Measurements from ENCODE around the gene PECR.
"Not testable (repeated sequence)": the region's sequence is repeated elsewhere in the genome, so short reads cannot be mapped to it uniquely, and the experiment has no call there.

PECR gene

DNA sequence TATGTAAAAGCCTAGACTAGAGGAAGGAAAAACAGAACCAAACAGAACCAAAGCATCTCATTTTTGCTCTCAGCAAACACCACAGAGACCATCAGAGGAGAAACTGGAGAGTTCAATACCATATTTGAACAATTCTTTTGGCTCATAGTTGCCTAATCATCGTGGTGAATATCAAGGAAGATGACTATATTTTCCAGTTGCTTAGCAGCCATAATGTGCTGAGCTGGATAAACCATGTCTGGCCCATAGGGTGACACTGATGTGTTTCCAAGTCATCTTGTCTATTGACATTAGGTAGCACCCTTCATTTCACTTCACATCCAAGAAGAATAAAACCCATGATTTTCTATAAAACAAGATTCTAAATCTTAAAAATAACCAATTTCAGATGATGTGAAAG lies 21.6 kb upstream of the PECR start:
- DNase-seq, result no peak

DNA sequence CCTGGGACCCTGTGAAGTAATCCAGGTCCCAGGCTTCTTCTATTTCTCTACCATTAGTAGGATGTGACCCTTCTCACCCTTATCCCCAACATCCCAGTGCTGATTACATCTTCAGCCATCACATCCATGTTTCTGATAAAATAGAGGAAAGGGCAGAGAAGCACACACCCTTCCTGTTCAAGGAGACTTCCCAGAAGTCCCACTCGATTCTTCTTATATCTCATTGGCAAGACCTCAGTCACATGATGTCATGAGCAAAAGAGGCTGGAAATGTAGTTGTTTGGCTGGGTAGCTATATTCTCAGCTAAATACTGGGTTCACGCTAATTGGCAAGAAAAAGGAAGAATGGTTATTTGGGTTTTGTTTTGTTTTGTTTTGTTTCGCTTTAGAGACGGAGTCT lies 19.5 kb upstream of the PECR start:
- no peak for DNase-seq

GRCh38 chr2:216098421-216099334 lies 17.1 kb upstream of the PECR start:
- DNase-seq, result no peak

DNA sequence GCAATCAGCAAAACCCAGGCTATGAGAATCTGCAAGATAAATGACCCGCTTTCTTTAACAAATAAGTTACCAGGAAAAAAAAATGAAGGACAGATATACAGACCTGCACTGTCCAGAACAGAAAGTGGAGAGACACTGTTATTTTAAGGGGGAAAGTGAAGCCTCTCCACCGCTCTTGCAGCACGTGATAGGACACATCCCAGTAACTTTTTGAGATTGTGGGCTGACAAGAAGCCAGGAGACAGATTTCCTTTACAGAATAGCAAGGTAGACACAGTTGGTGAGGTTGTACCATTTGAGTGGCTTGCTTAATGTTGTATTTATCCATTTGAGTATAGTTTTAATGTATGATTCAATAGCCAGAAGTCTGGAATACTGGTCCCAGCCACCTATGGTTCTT lies 13.1 kb upstream of the PECR start:
- DNase-seq, result no peak

- no peak for DNase-seq
Measured at GRCh38 chr2:216092646-216093045, 11.0 kb upstream of the PECR start.

DNA sequence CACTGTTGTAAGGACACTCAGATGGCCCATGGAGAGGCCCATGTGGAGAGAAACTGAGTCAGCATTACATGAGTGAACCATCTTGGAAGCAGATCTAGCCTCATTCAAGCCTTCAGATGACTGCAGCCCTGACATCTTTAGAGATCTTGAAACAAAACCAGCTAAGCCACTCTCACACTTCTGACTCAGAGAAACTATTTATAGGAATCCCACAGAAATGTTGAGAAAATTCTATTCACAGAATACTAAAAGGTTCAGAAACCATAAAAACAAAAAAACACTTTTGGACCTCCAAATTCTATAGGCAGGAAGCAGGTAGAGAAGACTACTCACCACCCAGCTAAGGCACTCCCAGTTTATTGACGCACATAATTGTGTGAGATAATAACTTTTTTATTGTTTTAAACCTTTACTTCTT lies 8.8 kb upstream of the PECR start:
- no peak for DNase-seq

GRCh38 chr2:216086207-216086893 lies 4.7 kb upstream of the PECR start:
- DNase-seq, result no peak

DNA sequence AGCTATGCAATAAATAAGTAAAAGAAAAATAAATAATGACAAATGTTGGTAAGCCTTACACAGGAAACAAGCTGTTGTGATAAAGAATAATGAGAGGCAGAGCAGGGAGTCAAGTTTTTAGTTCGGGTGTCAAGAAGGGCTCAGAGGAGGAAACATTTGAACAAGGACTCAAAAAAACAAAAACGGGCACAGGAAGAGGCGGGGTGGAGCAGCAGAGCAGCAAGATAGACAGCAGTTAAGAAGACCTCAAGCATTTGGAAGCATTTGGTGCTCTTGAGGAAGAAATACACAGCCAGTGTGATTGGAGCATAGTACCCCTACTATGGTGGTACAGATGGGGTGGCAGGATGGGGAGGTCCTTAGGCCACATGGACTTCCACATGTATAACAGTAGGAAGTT lies 2.9 kb upstream of the PECR start:
- no peak for DNase-seq

DNA sequence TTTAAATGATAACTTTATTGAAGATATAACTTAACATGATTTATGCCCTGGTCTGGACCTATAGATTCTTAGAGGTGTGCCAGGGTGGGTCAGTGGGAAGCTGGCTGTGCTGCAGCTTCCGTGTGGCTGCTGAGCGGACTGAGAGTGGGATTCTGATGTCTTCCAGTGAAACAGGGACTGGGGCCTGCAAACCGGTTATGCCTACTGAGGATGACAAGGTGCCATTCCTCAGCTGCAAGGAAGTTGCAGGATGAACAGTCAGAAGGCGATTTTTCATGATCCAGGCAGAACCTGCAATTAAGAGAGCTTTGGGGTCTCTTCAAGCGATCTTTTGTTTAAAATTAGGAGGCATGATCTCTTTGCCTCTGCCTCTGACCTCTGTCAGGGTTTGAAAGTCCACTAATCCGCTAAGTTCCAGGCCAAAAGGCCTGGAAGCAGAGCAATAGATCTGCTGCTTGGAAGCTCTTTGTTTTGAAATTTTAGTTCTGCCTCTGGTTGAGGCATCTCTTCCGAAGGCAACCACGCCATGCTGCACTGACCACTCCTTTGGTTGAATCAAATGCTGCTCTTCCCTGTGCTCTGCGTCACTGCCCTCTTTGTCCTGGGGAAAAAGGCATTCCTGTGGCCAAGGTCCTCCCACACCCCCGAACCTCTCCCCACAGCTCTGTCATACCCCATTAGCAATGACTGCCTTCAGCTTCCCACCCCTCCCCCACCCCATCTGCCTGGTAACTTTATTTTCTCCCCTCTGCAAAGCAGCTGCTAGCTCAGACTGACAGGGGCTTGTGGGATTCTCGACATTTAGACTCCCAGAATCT lies 2.1 kb upstream of the PECR start:
- DNase-seq, result no peak

- DNase-seq, result no peak
Measured at GRCh38 chr2:216082805-216083204, 1.2 kb upstream of the PECR start.

GRCh38 chr2:216082117-216082711 lies 605 bp upstream of the PECR start:
- DNase-seq, result no peak

- DNase-seq, result no peak
Measured at GRCh38 chr2:216081012-216081411, 597 bp downstream of the PECR start.

DNA sequence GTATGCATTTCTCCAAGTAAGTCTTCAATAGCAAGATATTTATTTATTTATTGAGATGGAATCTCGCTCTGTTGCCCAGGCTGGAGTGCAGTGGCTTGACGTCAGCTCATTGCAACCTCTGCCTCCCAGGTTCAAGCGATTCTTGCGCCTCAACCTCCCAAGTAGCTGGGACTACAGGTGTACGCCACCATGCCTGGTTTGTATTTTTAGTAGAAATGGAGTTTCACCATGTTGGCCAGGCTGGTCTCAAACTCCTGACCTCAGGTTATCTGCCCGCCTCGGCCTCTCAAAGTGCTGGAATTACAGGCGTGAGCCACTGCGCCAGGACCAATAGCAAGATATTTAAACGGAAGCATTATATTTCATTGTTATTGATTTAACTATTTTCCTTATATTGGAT lies 1.6 kb downstream of the PECR start:
- not testable (repeated sequence) for DNase-seq

DNA sequence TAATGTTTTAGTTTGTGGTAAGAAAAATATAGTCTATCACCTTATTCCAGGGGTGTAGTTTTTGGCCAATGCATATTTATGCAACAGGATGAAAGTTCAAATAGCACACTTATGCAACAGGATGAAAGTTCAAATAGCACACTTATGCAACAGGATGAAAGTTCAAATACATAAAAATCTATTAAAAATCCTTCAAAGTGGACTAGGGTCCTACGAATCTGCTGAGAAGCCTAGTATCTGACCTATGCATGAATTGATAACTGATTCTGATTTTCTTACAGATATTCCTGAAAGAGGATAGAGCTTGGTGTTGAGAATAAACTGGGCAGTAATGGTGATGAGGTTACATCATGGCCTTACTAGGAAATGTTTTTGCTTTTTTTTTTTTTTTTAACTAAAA lies 2.8 kb downstream of the PECR start:
- DNase-seq, result no peak

- DNase-seq, result no peak
Measured at GRCh38 chr2:216075510-216076485, 5.8 kb downstream of the PECR start.

DNA sequence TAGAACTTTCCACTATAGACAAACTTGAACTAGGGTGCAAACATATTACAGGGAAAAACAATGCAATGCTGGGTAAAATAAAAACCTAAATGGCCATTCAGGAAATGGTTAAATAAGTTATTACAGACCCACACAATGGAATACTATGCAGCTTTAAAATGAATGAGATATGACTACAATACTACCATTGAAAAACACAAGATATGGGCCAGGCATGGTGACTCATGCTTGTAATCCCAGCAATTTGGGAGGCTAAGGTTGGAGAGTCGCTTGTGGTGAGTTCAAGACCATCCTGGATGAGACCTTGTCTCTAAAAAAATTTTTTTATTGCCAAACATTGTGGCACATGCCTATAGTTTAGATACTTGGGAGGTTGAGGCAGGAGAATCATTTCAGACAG lies 6.8 kb downstream of the PECR start:
- DNase-seq, result no peak

DNA sequence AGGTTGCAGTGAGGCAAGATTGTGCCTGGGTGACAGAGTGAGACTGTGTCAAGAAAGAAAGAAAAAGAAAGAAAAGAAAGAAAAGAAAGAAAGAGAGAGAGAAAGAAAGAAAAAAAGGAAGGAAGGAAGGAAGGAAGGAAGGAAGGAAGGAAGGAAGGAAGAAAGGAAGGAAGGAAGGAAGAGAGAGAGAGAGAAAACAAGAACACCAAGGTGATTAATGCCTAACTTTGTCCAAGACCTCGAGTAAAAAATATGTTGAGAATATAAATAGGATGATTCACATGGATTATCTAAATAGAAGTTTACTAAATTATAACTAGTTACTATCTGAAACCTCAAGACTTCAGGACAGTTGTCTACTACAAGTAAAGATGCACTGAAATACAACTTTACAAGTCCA lies 7.2 kb downstream of the PECR start:
- DNase-seq, result no peak

- no peak for DNase-seq
Measured at GRCh38 chr2:216073773-216074172, 7.8 kb downstream of the PECR start.

DNA sequence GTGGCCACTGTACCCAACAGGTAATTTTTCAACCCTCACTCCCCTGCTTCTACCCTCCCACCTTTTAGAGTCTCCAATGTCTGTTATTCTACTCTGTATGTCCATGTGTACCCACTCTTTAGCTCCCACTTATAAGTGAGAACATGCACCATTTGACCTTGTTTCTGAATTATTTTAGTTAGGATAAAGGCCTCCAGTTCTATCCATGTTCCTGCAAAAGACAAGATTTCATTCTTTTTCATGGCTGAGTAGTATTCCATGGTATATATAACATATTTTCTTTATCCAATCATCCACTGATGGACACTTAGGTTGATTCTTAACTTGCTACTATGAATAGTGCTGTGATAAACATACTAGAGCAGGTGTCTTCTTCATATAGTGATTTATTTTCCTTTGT lies 9.1 kb downstream of the PECR start:
- DNase-seq, result no peak

DNA sequence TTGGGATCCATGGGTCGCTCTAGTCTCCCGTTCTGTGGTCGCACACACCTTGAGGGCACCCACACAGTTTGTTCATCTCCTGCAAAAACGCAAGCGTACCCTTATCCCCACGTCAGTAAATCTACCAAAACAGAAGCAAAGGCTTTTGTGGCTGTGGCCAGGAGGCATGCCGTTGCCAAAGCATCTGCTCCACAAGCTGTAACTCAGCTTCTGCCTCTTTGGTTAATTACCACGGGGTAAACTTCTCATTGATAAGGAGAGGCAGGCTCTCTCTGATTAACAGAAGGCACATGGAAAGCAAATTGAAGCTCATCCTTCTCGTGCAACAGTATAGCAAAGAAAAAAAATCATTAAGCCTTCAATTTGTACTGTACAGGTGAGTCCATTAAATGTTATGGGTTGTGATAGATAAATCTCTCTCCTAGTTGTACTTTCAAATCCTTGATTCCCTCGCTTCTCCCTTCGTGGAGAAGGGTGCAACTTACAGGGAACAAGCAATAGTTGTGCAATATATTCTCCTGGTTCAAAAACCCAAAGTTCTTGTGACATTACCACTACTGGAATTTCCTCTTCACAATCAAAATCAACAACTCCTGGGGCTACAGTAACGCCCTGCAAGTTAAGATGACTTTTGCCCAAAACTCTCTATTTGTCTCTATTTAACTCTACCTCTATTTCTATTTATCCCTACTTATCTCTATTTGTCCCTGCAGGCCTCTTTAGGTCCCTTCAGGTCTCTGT lies 10.3 kb downstream of the PECR start:
- DNase-seq, result no peak

GRCh38 chr2:216070195-216070594 lies 11.4 kb downstream of the PECR start:
- DNase-seq, result no peak

All from activated effector memory CD4-positive, alpha-beta T cell treated with Interleukin-2 at 50 U/mL for 16 hours (primary cell).